Glutamatergic neuron (in vitro differentiated cells): ENCODE results near the gene RAB35. TPM values are rescaled to one million over a fixed set of nuclear protein-coding genes. Genes with fewer than 3 reads are reported as not detected.

Source experiments
- DNase-seq: peaks from one replicate; pipeline ENCODE4 v3.0.0; 2022
- H3K27ac Mint-ChIP-seq: one replicate; pipeline ENCODE4 v1.8.0; 2020; ENCODE audit warnings: mild to moderate bottlenecking, mixed read lengths, inconsistent platforms; ENCODE audit not compliant: unreplicated experiment
- H3K27me3 Mint-ChIP-seq: one replicate; pipeline ENCODE4 v1.8.0; 2020; ENCODE audit warnings: mild to moderate bottlenecking, moderate library complexity, mixed read lengths, inconsistent platforms; ENCODE audit not compliant: unreplicated experiment
- H3K36me3 Mint-ChIP-seq: one replicate; pipeline ENCODE4 v1.8.0; 2020; ENCODE audit warnings: mild to moderate bottlenecking, mixed read lengths, inconsistent platforms; ENCODE audit not compliant: unreplicated experiment
- H3K4me1 Mint-ChIP-seq: one replicate; pipeline ENCODE4 v1.8.0; 2020; ENCODE audit warnings: mild to moderate bottlenecking, low read depth, mixed read lengths, inconsistent platforms; ENCODE audit not compliant: unreplicated experiment
- H3K4me3 Mint-ChIP-seq: one replicate; pipeline ENCODE4 v1.8.0; 2020; ENCODE audit warnings: mild to moderate bottlenecking, mixed read lengths, inconsistent platforms; ENCODE audit not compliant: unreplicated experiment
- H3K9me3 Mint-ChIP-seq: one replicate; pipeline ENCODE4 v1.8.0; 2020; ENCODE audit warnings: mild to moderate bottlenecking, moderate library complexity, mixed read lengths, inconsistent platforms; ENCODE audit not compliant: unreplicated experiment
- total RNA-seq: library from RNA; stranded (reverse); fragmentation: NEBNext Ultra II Directional; extraction: Animal tissue kit (Norgen Biotek cat#: 25700); gene quantifications from one replicate; pipeline ENCODE4 v1.2.1, GENCODE V29; 2021; ENCODE audit not compliant: unreplicated experiment
- TF ChIP-seq, protein P1 (sequence below): fragments of 200-600 bp; sonication (generic); IDR thresholded peaks from one replicate; pipeline ENCODE4 v1.5.0; 2021; ENCODE audit not compliant: partially characterized antibody, unreplicated experiment

Gene RAB35
- total RNA-seq, 1 donor from 2014 or later: 57.2 TPM

DNA sequence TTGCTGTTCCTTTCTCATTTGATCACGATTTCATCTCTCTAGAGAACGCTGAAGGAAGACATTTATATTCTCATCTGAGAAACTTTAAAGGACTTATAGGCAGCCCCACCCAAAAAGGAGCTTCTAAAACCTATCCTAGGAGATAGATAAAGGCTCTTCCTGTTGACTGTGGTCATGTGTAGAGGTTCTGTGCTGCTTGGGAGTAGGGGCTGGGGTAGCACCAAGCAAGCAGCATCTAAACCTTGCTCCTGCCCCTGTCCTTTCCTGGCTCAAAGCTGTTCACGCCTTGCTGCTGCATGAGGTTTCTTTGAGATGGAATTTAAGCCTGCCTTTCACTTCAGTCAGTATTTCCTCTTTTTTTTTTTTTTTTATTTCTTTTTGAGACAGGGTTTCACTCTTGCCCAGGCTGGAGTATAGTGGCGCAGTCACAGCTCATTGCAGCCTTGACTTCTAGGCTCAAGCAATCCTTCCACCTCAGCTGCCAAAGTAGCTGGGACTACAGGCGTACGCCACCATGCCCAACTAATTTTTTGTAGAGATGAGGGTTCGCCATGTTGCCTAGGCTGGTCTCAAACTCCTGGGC lies 41.4 kb downstream of the RAB35 start:
- Mint-ChIP-seq H3K4me3 (no peak overlapping the region), H3K4me1 (peaks cover 8% of the 10 kb centered on the region), H3K9me3 (no peaks in the 10 kb centered on the region), H3K27ac (no peak overlapping the region), H3K27me3 (peaks cover 2% of the 10 kb centered on the region), H3K36me3 (peaks cover 5% of the 10 kb centered on the region)
- TF ChIP-seq, protein P1, sequence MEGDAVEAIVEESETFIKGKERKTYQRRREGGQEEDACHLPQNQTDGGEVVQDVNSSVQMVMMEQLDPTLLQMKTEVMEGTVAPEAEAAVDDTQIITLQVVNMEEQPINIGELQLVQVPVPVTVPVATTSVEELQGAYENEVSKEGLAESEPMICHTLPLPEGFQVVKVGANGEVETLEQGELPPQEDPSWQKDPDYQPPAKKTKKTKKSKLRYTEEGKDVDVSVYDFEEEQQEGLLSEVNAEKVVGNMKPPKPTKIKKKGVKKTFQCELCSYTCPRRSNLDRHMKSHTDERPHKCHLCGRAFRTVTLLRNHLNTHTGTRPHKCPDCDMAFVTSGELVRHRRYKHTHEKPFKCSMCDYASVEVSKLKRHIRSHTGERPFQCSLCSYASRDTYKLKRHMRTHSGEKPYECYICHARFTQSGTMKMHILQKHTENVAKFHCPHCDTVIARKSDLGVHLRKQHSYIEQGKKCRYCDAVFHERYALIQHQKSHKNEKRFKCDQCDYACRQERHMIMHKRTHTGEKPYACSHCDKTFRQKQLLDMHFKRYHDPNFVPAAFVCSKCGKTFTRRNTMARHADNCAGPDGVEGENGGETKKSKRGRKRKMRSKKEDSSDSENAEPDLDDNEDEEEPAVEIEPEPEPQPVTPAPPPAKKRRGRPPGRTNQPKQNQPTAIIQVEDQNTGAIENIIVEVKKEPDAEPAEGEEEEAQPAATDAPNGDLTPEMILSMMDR: no peak
- DNase-seq: no peak

DNA sequence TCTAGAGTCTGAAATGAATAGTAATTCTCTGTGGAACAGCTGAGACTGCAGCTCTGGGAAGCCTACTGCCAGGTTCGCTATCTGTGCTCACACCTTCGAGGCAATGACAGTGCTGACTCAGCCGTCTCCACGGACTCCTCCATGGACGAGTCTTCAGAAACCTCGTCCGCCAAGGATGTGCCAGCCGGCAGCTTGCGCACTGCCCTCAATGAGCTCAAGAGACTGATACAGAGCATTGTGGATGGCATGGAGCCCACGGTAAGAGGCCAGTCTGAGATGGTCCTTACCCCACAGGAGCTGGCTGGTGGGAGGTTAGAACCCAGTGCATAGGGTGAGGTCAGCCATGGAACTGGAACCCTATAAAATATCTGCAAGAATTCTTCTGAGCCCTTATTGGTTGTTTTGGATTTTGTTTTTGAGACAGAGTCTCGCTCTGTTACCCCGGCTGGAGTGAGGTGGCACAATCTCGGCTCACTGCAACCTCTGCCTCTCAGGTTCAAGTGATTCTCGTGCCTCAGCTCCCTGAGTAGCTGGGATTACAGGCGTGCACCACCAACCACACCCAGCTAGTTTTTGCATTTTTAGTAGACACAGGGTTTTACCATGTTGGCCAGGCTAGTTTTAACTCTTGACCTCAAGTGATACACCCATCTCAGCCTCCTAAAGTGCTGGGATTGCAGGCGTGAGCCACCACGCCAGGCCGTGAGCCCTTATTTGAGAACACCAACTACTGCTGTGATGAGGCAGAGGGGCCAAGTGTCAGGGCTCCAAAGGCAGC lies 43.9 kb downstream of the RAB35 start:
- Mint-ChIP-seq H3K36me3 (peaks cover 5% of the 10 kb centered on the region), H3K9me3 (no peaks in the 10 kb centered on the region), H3K4me1 (no peaks in the 10 kb centered on the region), H3K27ac (no peak overlapping the region), H3K27me3 (no peaks in the 10 kb centered on the region), H3K4me3 (no peak overlapping the region)
- TF ChIP-seq, protein P1: no peak
- no peak for DNase-seq

DNA sequence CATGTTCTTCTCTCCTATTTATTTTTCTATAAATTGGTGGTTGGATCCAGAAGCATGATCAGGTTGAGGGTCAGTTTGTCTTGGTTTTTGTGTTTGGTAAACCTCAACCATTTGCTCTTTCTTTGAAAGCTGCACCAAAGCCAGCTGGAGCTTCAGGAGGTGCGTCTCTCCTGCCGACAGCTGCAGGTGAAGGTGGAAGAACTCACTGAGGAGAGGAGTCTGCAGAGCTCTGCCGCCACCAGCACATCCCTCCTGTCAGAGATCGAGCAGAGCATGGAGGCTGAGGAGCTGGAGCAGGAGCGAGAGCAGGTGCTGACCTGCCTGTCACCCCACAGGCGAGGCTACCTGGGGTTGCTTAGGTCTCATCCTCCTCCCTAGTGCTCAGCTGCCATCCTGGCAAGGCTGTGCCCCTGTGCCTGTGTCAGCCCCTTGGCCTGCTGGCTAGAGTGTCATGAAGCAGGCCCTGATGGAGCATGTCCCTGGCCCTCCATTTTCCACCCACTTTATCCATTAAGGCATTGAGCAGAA lies 45.0 kb downstream of the RAB35 start:
- Mint-ChIP-seq H3K36me3 (peaks cover 5% of the 10 kb centered on the region), H3K9me3 (no peaks in the 10 kb centered on the region), H3K27ac (no peak overlapping the region), H3K27me3 (no peaks in the 10 kb centered on the region), H3K4me3 (no peak overlapping the region), H3K4me1 (no peaks in the 10 kb centered on the region)
- TF ChIP-seq, protein P1: no peak
- no peak for DNase-seq

DNA sequence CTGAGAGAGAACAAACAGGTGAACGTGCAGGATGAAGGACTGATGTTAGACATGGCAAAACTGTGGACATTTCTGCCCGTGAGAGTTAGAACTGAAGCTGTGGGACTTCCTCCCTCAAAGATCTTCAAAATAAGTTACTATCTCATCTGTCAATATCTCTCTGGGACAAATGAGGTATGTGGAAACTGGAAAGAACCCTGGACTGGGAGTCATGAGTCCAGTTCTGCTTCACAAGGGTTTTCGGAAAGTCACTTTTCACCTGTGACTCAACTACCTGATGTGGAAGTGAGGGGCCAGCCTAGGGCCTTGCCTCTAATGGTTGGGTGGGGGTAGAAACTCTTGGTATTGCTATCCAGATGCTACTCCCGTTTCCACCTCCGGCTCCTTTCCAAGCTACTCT lies 47.3 kb downstream of the RAB35 start:
- Mint-ChIP-seq H3K36me3 (peaks cover 5% of the 10 kb centered on the region), H3K9me3 (no peaks in the 10 kb centered on the region), H3K27ac (no peak overlapping the region), H3K4me3 (no peak overlapping the region), H3K27me3 (no peaks in the 10 kb centered on the region), H3K4me1 (no peaks in the 10 kb centered on the region)
- DNase-seq: no peak
- TF ChIP-seq, protein P1: no peak

DNA sequence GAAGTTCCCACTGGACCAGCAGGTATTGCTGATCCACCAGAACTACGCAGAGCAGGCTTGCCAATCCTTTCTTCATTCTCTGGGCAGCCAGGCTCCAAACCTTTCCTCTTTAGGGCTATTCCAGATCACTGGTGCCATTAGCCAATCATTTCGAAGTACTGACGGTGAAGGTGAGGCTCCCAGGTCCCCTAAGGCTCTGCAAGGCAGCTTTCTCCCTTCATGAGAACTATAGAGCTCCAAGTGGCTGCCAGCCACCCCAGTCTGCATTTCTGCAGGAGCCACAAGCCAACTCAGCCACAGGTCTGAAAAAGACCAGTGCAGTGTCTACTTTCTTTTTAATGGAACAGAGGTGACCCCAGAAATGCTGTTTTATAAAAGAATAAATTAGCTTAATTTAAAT lies 48.7 kb downstream of the RAB35 start:
- no peaks in the 10 kb centered on the region for H3K4me1 Mint-ChIP-seq
- TF ChIP-seq, protein P1: no peak
- no peak for DNase-seq
- H3K9me3 Mint-ChIP-seq: no peaks in the 10 kb centered on the region
- no peak overlapping the region for H3K27ac Mint-ChIP-seq
- no peak overlapping the region for H3K4me3 Mint-ChIP-seq
- H3K27me3 Mint-ChIP-seq: no peaks in the 10 kb centered on the region
- H3K36me3 Mint-ChIP-seq: no peaks in the 10 kb centered on the region
